Fibroblast of lung (primary cell): ENCODE measurements around the gene ZNF408. TPM values are rescaled to one million over a fixed set of nuclear protein-coding genes. Genes with fewer than 3 reads are reported as not detected.
A peak's percentile ranks its signal among the peaks of the same experiment; 100 is the strongest.

Experiments used
- DNase-seq, 2 donors: peaks; one replicate each; pipeline versions ENCODE4 v3.0.0 to v3.0.0-alpha.2; 2010; ENCODE audit warnings: low read depth in 2 of 2
- H2AFZ ChIP-seq: 2 replicates; pipeline ENCODE4 v1.5.1; 2012; ENCODE audit warnings: low read length, control low read depth, inconsistent platforms
- H3K27ac ChIP-seq: 2 replicates; pipeline ENCODE4 v1.5.1; 2011; ENCODE audit warnings: low read length, control low read depth; ENCODE audit not compliant: insufficient read depth
- H3K27me3 ChIP-seq: 2 replicates; pipeline ENCODE4 v1.5.1; 2011; ENCODE audit warnings: mild to moderate bottlenecking, low read length; ENCODE audit not compliant: control insufficient read depth, insufficient read depth
- H3K36me3 ChIP-seq: 2 replicates; pipeline ENCODE4 v1.5.1; 2011; ENCODE audit warnings: low read length; ENCODE audit not compliant: control insufficient read depth, insufficient read depth
- H3K4me1 ChIP-seq: 2 replicates; pipeline ENCODE4 v1.5.1; 2011; ENCODE audit warnings: low read length; ENCODE audit not compliant: control insufficient read depth, insufficient read depth; ENCODE audit errors: extremely low read depth
- H3K4me2 ChIP-seq: 2 replicates; pipeline ENCODE4 v1.5.1; 2011; ENCODE audit warnings: low read length, control low read depth; ENCODE audit not compliant: insufficient read depth; ENCODE audit errors: extremely low read depth
- H3K4me3 ChIP-seq, 4 experiments: fragments of 200-600 bp in 1 of 4; sonication (generic) in 1 of 4; replicated peaks in 1 of 4; 2 replicates each; pipeline ENCODE4 v1.5.1; 2011 to 2016; ENCODE audit warnings: low read length in 4 of 4, low read depth in 3 of 4, mild to moderate bottlenecking in 3 of 4, control low read depth in 2 of 4, inconsistent platforms in 1 of 4, mixed read lengths in 1 of 4; ENCODE audit not compliant: insufficient read depth in 1 of 4; ENCODE audit errors: control extremely low read depth in 1 of 4
- H3K79me2 ChIP-seq: 2 replicates; pipeline ENCODE4 v1.5.1; 2012; ENCODE audit warnings: mild to moderate bottlenecking, low read length, inconsistent platforms; ENCODE audit not compliant: control insufficient read depth, insufficient read depth
- H3K9ac ChIP-seq: 2 replicates; pipeline ENCODE4 v1.5.1; 2011; ENCODE audit warnings: mild to moderate bottlenecking, low read length, control low read depth; ENCODE audit not compliant: insufficient read depth
- H3K9me3 ChIP-seq: 2 replicates; pipeline ENCODE4 v1.5.1; 2012; ENCODE audit warnings: low read depth, low read length; ENCODE audit not compliant: control insufficient read depth, insufficient read depth
- H4K20me1 ChIP-seq: 2 replicates; pipeline ENCODE4 v1.5.1; 2011; ENCODE audit warnings: low read length; ENCODE audit not compliant: control insufficient read depth, insufficient read depth; ENCODE audit errors: extremely low read depth
- EZH2 ChIP-seq: IDR thresholded peaks from 2 replicates; pipeline ENCODE4 v1.5.1; 2012; ENCODE audit warnings: low read length, control low read depth, mild to moderate bottlenecking; ENCODE audit errors: missing control alignments
- polyA plus RNA-seq, 2 donors: library from polyadenylated mRNA; depleted of rRNA in 1 of 2; stranded (reverse) in 1 of 2; unstranded in 1 of 2; fragments of >200 nt; gene quantifications; 2 replicates each; pipeline ENCODE4 v1.2.1, GENCODE V29; 2011 to 2012; ENCODE audit warnings: missing spikeins in 1 of 2
- total RNA-seq: library from RNA; depleted of rRNA; stranded (reverse); fragments of >200 nt; gene quantifications from 2 replicates; pipeline ENCODE4 v1.2.1, GENCODE V29; 2014
- TF ChIP-seq, protein P1 (sequence below), 2 donors: IDR thresholded peaks in 1 of 2; conservative IDR thresholded peaks in 1 of 2; 1 replicate in 1 of 2; 2 replicates in 1 of 2; pipeline ENCODE4 v1.5.1; 2011 to 2012; ENCODE audit warnings: low read length in 2 of 2, control low read depth in 1 of 2, inconsistent platforms in 1 of 2, low read depth in 1 of 2, mild to moderate bottlenecking in 1 of 2

The ZNF408 gene
- total and polyA plus RNA-seq, 2 donors (not counting 1 experiment from before 2014, with no cell fraction given) = 4.2 to 7.9 TPM

DNA sequence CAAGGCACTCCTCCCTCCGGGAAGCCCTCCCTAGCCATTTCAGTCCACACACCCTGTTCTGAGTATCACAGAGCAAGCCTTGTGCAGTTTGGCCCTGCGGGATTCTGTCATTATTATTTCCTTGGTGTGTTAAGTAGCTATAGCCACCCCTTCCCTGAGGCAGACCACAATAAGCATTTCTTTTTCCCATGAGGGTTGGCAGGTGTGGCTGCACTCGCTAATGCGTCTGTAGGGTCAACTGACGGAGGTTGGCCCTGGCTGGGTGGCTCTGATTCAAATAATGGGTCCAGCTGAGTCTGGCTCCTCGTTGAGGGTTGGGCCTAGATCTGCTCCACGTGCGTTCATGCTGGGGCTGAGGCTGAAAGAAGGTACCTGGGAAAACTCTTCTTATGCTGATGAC is 23.3 kb downstream of the ZNF408 start:
- H3K27ac ChIP-seq = no peak overlapping the region
- TF ChIP-seq, protein P1, sequence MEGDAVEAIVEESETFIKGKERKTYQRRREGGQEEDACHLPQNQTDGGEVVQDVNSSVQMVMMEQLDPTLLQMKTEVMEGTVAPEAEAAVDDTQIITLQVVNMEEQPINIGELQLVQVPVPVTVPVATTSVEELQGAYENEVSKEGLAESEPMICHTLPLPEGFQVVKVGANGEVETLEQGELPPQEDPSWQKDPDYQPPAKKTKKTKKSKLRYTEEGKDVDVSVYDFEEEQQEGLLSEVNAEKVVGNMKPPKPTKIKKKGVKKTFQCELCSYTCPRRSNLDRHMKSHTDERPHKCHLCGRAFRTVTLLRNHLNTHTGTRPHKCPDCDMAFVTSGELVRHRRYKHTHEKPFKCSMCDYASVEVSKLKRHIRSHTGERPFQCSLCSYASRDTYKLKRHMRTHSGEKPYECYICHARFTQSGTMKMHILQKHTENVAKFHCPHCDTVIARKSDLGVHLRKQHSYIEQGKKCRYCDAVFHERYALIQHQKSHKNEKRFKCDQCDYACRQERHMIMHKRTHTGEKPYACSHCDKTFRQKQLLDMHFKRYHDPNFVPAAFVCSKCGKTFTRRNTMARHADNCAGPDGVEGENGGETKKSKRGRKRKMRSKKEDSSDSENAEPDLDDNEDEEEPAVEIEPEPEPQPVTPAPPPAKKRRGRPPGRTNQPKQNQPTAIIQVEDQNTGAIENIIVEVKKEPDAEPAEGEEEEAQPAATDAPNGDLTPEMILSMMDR (conservative IDR thresholded peaks at IDR 0.05 in 1 of 2, IDR thresholded peaks at IDR 0.05 in 1 of 2; ENCODE audit: low read depth in 1 of 2, low read length in 2 of 2) = no peak
- TF ChIP-seq EZH2 = no peak
- no peaks in the 10 kb centered on the region for H3K4me1 ChIP-seq
- H3K27me3 ChIP-seq = no peaks in the 10 kb centered on the region
- H3K4me2 ChIP-seq = no peak overlapping the region
- no peaks in the 10 kb centered on the region for H3K36me3 ChIP-seq
- no peak overlapping the region for H3K4me3 ChIP-seq
- no peak overlapping the region for H3K9ac ChIP-seq
- no peaks in the 10 kb centered on the region for H4K20me1 ChIP-seq
- H3K79me2 ChIP-seq = no peaks in the 10 kb centered on the region
- DNase-seq = peak in 1 of 2 donors; percentile 17
- no peak overlapping the region for H2AFZ ChIP-seq
- H3K9me3 ChIP-seq = no peaks in the 10 kb centered on the region

DNA sequence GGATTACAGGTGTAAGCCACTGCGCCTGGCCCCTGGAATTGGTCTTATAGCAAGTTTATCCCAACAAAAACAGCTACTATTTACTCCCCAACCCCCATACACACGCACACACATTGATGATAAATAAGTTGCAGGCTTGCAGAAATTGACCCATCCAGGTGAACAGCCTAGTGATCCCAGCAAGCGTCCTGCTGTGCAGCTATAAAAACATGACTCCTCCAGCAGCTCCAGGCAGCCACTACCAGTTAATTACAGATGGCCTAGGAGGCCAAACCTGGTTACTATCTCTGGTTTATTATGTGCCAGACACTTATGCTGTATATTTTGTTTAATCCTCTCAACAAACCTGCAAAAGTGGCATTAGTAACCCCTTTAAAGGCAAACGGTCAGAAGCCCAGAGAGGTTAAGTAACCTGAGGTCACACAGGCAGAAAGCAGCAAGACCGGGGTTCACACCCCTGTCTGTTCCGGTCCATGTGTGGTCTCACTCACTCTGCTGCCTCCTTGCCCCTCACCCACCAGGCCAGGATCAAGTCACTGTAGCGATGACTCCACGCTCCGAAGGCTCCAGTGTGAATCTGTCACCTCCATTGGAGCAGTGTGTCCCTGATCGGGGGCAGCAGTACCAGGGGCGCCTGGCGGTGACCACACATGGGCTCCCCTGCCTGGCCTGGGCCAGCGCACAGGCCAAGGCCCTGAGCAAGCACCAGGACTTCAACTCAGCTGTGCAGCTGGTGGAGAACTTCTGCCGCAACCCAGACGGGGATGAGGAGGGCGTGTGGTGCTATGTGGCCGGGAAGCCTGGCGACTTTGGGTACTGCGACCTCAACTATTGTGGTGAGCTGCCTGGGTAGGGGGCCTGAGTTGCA is 24.7 kb downstream of the ZNF408 start:
- no peak for TF ChIP-seq EZH2
- TF ChIP-seq, protein P1 (conservative IDR thresholded peaks at IDR 0.05 in 1 of 2, IDR thresholded peaks at IDR 0.05 in 1 of 2; ENCODE audit: low read depth in 1 of 2, low read length in 2 of 2) = no peak
- Histone ChIP-seq H3K4me1 (no peaks in the 10 kb centered on the region), H3K27me3 (no peaks in the 10 kb centered on the region), H3K9ac (no peak overlapping the region), H4K20me1 (no peaks in the 10 kb centered on the region), H3K9me3 (no peaks in the 10 kb centered on the region), H3K4me3 (no peak overlapping the region), H2AFZ (no peak overlapping the region), H3K79me2 (no peaks in the 10 kb centered on the region), H3K36me3 (no peaks in the 10 kb centered on the region), H3K27ac (no peak overlapping the region), H3K4me2 (no peak overlapping the region)
- DNase-seq = no peak

DNA sequence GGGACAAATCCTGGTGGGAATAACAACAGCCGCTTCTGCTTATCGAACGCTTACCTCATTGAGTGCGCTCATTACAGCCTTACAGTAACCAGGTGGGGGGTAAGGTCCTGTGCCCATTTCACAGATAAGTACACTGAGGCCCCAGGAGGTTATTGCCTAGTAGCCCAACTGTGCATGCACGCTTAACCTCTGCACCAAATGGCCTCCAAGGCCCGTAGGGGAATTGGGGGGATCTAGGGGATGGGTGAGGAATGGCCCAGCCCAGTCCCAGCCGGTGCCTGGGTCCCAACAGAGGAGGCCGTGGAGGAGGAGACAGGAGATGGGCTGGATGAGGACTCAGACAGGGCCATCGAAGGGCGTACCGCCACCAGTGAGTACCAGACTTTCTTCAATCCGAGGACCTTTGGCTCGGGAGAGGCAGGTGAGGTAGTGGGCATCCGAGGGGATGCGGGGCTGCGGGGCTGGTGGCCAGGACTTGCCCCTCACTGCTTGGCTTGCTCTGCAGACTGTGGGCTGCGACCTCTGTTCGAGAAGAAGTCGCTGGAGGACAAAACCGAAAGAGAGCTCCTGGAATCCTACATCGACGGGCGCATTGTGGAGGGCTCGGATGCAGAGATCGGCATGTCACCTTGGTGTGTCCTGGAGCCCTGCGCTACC is 25.5 kb downstream of the ZNF408 start:
- TF ChIP-seq, protein P1 (conservative IDR thresholded peaks at IDR 0.05 in 1 of 2, IDR thresholded peaks at IDR 0.05 in 1 of 2; ENCODE audit: low read depth in 1 of 2, low read length in 2 of 2) = no peak
- no peak for TF ChIP-seq EZH2
- Histone ChIP-seq H4K20me1 (no peaks in the 10 kb centered on the region), H3K27ac (no peak overlapping the region), H3K79me2 (no peaks in the 10 kb centered on the region), H3K4me2 (no peak overlapping the region), H3K9ac (no peak overlapping the region), H3K4me3 (no peak overlapping the region), H3K27me3 (no peaks in the 10 kb centered on the region), H3K9me3 (no peaks in the 10 kb centered on the region), H3K36me3 (no peaks in the 10 kb centered on the region), H3K4me1 (no peaks in the 10 kb centered on the region), H2AFZ (no peak overlapping the region)
- DNase-seq = no peak
